HUDEP-2 (cell line): ENCODE measurements around the gene MSGN1.

Source experiments
- DNase-seq, 76 experiments: peaks; one replicate each; lab custom pipeline; 2025; ENCODE audit not compliant: unreplicated experiment in 76 of 76; lab: John Stamatoyannopoulos, UW

MSGN1 gene

DNA sequence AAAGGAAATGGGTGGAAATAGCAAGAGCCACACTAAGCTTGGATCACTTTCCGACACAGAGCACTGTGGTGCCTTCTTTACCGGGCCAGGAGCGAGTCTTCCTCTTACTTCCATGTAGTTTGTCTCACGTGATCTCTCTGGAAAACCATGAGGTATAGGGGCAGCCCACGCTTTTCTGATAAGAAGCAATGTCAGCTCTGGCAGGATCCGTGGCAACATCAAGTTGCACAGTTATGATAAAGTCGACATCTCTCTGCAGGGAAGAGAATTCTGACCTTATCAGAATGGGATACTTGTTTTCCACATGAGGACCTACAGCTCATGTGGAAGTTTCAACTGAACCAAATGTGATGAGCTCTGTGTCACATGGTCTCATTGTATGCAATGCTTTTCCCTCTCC, 29.5 kb downstream of the MSGN1 start:
- no peak for DNase-seq

DNA sequence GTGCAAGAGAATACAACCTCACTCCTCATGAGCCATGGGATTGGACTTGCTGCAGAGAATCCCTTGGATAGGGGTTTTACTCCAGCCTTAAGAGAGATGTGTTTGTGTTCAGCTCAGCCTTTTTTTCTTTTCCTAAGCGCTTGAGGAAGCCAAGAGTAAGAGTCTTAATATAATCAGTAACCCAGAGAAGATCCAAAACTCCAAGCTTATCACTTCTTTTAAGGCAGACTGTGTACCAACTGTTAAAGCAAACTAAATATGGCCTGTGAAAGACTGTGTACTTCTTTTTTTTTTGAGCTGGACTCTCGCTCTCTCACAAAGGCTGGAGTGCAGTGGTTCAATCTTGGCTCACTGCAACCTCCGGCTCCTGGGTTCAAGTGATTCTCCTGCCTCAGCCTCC, 30.4 kb downstream of the MSGN1 start:
- no peak for DNase-seq

DNA sequence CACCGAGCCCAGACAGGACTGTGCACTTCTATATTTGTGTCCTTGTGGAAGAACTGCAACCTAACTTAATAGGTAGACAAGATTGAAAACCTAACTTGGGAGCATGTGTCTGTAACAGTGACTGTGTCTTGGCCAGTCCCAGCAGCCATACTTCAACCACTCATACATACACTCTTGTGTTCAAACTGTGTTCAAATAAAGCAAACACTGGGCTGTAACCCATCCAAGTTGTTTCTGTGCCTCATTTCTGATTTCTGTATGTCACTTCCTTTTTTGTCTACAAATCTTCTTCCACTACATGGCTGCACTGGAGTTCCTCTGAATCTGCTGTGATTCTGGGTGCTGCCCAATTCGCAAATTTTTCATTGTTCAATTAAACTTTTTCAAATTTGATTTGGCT, 31.0 kb downstream of the MSGN1 start:
- DNase-seq, result no peak

DNA sequence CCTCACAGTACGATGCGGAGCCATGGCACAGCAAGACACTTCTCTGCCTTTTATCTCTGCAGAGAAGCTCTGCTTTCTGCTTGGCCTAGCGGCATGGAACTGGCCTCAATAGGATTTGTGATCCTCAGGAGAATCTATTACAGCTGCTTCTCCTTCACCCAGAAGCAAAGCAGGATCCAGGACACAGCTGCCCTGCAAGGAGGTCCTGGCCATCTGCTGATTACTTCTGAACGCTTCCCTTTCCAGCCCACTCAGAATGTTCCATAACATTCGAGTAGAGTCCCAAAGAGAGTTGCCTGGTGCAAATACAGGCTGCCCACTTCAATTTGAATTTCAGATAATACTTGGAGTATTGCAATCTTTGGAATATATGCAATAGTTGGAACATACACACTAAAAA, 33.0 kb downstream of the MSGN1 start:
- DNase-seq, result no peak

DNA sequence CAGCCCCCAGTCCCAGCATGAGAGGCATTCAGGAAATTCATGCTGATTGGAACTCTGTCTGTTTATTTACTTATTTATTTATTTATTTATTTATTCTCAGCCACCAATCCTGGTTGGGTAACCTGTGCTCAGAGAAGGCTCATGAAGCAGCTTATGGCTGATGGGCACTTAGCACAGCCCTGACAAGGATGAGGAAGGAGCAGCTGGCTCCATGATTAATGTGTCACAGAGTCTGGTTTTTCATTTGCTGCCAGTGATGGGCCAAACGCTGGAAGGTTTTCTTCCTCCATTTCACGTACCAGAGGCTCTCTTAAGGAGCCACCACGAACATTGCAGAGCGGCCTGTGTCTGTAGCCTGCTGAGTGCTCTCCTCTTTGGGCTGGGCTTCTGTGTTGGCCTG, 33.9 kb downstream of the MSGN1 start:
- DNase-seq, result no peak

DNA sequence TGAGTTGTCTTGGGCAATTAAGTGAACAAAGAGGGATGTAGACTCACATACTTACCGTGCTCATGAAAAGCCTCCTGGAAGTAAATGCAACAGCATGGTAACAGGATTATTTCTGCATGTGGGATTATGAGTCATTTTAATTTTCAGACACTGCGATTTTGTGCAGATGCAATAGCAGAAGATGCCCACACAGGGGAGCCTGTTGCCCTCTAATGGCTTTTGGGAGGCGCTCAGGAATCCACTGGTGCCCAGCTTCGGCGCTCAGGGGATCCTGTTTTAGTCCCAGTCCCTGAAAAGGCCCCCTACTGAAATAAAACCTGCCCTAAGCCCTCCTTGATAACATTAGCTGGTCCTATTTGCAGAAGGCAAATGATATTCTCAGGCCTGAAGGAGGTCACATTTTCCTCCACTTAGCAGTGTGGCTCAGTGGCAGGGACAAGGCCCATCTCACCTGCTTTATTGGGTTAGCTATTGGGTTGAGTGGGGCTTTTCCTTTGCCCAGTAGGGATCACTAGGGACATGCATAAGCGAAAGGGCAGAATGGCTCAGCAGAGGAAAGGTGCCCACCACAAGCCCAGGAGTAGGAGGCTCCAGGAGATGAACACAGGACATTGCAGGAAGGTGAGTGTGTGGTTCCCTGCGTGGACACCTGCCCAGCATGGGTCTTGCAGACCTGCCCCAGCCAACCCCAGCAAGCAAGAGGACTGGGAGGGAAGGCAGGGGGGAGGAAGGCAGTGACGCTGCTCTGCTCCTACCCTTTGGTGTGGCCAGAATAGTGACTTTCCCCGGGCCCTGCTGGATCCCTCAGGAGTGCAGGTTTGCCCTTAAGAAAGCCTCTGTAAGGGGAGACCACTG, 35.7 kb downstream of the MSGN1 start:
- DNase-seq, result peak in 44 of 76 experiments; percentile 0 to 67 (median 19)

DNA sequence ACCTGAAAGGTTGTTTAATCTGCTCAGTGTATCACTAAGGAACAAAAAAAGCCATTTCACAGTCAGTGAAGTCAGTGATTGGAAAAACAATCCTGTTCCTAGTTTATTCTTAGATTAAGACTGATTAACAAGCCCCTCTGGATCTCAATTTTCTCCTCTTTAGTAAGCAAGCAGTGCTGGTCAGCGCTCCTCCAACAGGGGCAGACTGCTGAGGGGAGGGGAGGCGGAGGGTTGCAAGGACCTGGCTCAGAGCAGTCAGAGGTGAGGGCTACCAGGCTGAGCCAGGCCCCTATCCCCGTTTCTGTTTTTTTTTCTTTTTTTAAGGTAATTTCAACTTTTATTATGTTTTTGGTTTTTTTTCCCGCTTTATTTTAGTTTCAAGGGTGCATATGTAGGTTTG, 37.5 kb downstream of the MSGN1 start:
- no peak for DNase-seq

DNA sequence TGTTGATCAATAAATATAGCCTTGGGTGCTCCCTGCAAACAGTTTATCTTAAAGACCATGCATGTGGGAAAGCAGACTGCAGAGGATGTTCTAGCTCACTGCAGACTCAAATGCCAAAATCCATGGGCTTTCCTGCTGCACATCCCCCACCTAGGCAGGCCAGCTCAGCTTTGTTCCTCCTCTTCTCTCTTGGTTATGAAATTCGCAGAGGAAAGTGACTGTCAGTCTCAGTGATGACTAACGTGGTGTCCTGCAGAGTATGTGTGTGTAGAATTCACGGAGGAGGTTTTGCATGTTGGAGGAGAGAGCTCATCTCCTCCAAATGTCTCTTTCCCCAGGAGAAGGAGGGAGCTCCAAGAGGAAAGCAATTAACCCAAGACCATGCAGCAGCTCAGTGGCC, 40.8 kb downstream of the MSGN1 start:
- no peak for DNase-seq

DNA sequence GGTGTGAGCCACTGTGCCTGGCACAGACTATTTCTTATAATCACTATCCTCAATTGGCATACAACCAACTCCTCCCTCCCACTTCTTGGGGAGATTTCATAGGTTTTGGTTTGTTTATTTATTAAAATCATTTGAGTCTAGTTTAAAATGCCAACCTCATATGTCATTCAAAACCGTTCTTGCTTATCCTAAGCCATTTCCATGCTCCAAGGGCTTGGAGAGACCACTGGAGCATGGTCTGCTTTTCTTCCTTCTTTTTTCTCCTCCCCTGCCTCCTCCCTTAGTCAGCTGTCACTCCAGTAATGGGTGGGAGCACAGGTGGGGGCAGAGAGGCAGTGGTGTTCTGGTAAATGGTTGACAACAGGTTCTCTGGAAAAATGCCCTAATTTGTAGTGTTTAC, 41.8 kb downstream of the MSGN1 start:
- DNase-seq, result no peak

DNA sequence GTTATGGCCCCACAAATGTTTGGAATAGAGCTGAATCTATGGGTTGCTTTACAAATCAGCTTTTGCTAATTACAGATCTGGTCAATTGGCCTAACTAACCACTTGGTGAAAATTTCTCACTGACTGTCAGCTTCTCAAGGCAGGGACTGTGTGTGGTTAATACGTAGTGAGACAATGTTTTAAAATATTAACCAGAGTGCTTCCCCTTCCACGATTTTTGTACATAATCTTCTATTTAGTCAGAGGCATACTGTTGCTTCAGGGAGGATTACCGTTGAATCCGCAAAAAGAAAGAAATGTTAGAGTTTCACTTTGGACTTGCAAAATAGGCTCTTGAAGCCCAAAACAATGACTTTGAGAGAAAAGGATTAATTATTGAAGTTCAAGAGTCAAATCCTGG, 47.3 kb downstream of the MSGN1 start:
- no peak for DNase-seq

DNA sequence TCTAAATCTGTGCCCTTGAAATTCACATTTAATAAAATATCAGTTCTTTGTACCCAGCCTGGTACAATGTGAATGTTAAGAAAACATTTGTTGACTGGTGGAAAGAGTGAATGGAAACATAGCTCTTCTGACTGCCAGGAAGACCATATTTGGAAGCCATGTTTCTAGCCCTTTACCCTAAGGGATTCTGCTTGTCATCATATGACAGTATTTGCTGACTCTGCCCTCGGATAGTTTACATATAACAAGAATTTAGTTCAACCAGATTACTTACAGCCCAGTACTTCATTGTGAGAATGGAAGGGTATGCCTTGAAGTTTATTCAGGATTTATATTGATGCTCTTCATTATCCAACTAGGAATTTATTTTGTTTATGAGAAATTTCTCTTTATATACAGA, 48.4 kb downstream of the MSGN1 start:
- DNase-seq, result no peak

DNA sequence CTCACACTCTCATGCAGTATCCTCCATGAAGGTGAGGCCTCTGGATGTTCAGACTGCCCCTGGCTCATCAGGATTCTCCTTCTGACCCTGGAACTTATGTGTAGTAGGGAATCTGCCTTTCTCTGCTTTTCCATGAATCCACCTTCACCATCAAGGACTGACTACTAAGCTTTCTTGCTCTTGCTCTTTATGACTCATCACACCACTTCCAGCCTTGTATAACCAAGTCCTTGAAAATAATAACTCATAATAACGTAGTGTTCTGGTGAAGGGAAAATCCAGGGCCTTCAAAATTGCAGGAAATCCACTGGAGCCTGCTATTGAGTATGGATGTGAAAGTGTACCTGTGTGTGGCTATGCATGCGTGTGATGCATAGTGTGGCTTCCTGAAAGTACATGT, 50.9 kb downstream of the MSGN1 start:
- DNase-seq, result no peak
